ENCODE data around the gene FBXL13. TPM values are rescaled to one million over a fixed set of nuclear protein-coding genes. Genes with fewer than 3 reads are reported as not detected.
"Not testable (repeated sequence)": the region's sequence is repeated elsewhere in the genome, so short reads cannot be mapped to it uniquely, and the experiment has no call there.

Gene FBXL13
- total RNA-seq, 2 donors from 2014 or later: 0.65 to 0.68 TPM

DNA sequence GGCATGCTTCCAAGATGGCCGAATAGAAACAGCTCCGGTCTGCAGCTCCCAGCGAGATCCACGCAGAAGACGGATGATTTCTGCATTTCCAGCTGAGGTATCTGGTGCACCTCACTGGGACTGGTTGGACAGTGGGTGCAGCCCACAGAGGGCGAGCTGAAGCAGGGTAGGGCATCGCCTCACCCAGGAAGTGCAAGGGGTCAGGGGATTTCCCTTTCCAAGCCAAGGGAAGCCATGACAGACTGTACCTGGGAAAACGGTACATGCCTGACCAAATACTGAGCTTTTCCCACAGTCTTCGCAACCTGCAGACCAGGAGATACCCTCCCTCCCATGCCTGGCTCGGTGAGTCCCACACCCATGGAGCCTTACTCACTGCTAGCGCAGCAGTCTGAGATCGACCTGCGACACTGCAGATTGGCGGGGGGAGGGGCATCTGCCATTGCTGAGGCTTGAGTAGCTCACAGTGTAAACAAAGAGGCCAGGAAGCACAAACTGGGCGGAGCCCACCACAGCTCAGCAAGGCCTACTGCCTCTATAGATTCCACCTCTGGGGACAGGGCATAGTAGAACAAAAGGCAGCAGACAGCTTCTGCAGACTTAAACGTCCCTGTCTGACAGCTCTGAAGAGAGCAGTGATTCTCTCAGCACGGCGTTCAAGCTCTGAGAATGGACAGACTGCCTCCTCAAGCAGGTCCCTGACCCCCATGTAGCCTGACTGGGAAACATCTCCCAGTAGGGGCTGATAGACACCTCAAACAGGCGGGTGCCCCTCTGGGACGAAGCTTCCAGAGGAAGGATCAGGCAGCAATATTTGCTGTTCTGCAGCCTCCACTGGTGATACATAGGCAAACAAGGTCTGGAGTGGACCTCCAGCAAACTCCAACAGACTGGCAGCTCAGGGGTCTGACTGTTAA, 36.5 kb downstream of the FBXL13 start:
- DNase-seq; intact Hi-C loops (cut with DNase I); ATAC-seq: not testable (repeated sequence)

DNA sequence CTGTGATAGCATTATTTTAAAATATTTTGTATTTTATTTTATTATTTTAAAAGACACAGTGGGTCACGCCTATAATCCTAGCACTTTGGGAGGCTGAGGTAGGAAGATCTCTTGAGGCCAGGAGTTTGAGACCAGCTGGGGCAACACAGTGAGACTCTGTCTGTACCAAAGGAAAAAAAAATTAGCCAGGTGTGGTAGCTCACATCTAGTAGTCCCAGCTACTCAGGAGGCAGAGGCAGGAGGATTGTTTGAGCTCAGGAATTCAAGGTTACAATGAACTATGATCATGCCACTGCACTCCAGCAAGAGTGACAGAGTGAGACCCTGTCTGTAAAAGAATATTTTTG, 37.1 kb downstream of the FBXL13 start:
- DNase-seq (no peak), ATAC-seq (no peak)
- intact Hi-C loops (cut with DNase I): no loop called here

DNA sequence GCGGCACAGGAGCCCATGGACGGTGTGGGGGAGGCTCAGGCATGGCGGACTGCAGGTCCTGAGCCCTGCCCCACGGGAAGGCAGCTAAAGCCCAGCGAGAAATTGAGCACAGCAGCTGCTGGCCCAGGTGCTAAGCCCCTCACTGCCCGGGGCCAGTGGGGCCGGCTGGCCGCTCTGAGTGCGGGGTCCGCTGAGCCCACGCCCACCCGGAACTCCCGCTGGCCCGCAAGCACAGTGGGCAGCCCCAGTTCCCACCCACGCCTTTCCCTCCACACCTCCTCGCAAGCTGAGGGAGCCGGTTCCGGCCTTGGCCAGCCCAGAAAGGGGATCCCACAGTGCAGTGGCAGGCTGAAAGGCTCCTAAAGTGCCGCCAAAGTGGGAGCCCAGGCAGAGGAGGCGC, 40.3 kb downstream of the FBXL13 start:
- DNase-seq; ATAC-seq; intact Hi-C loops (cut with DNase I): not testable (repeated sequence)

DNA sequence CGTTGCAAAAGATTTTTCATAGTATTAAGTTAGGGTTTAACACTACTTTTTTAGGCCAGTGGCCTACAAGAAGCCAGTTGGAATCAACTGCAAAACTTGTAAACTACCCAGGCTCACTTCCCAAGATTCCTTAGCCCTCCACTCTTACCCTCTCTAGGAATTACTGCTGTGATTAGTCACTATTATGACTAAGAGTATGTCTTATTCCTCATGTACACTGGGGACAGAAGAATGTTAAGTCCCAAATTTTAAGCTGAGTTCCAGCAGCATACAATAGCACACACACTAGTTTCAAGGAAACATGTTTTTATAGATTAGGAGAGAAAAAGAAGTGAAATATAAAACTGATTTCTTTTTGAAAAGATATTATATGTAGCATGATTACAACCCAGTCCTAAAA, 42.8 kb downstream of the FBXL13 start:
- DNase-seq (no peak), ATAC-seq (no peak)
- intact Hi-C loops (cut with DNase I): no loop called here

DNA sequence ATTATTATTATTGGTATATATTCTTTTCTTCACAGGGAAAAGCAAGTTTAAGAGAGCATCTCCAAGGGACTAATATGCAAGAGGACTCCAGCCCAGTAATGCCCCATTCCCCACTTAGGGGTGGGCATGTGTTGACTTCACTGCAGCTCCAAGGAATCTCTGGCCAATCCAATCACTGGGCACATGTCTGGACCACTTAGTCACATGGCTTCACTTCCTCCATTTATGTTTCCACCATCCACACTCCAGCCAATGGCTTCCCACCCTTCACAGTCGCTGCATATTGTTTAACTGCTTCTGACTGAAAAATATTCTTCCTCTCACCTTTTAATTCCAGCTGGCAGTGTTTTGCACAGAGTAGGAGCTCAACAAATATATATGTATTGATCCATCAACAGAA, 43.6 kb downstream of the FBXL13 start:
- intact Hi-C loops (cut with DNase I): no loop called here

DNA sequence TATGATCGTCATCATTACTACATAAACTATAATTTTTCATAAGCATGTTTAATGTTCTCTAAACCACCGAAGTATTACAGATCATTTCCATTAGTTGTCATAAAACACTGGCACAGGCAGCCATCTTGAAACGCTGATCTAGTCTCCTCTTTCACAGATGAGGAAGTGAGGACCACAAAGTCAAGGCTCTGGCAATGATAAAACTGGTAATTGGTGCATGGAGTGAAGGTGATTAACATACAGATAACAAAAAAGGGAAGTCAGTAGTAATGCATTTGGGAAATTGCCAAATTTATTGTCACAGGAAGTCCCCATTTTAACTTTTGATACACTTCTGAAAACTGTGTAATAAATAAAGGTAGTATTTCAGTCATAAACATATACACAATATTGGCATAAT, 49.3 kb downstream of the FBXL13 start:
- intact Hi-C loops (cut with DNase I): no loop called here

More for the DNA sequence above, 43.6 kb downstream of the FBXL13 start:
- ATAC-seq: no peak
- no peak for DNase-seq

DNA sequence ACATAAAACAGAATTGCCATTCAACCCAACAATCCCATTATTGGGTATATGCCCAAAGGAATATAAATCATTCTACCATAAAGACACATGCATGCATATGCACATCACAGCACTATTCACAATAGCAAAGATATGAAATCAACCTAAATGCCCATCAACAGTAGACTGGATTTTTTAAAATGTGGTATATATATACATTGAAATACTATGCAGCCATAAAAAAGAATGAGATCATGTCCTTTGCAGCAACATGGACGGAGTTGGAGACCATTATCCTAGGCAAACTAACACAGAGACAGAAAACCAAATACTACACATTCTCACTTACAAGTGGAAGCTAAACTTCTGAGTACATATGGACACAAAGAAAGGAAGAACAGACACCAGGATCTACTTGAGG, 51.0 kb downstream of the FBXL13 start:
- DNase-seq; intact Hi-C loops (cut with DNase I); ATAC-seq: not testable (repeated sequence)

More for the DNA sequence above, 49.3 kb downstream of the FBXL13 start:
- DNase-seq: no peak
- no peak for ATAC-seq

DNA sequence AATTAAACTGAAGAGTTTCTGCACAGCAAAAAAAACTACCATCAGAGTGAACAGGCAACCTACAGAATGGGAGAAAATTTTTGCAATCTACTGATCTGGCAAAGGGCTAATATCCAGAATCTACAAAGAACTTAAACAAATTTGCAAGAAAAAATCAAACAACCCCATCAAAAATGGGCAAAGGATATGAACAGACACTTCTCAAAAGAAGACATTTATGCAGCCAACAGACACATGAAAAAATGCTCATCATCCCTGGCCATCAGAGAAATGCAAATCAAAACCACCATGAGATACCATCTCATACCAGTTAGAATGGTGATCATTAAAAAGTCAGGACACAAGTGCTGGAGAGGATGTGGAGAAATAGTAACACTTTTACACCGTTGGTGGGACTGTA, 53.1 kb downstream of the FBXL13 start:
- intact Hi-C loops (cut with DNase I); ATAC-seq; DNase-seq: not testable (repeated sequence)

DNA sequence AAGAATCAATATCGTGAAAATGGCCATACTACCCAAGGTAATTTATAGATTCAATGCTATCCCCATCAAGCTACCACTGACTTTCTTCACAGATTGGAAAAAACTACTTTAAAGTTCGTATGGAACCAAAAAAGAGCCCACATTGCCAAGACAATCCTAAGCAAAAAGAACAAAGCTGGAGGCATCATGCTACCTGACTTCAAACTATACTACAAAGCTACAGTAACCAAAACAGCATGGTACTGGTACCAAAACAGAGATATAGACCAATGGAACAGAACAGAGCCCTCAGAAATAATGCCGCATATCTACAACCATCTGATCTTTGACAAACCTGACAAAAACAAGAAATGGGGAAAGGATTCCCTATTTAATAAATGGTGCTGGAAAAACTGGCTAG, 53.7 kb downstream of the FBXL13 start:
- not testable (repeated sequence) for ATAC-seq

DNA sequence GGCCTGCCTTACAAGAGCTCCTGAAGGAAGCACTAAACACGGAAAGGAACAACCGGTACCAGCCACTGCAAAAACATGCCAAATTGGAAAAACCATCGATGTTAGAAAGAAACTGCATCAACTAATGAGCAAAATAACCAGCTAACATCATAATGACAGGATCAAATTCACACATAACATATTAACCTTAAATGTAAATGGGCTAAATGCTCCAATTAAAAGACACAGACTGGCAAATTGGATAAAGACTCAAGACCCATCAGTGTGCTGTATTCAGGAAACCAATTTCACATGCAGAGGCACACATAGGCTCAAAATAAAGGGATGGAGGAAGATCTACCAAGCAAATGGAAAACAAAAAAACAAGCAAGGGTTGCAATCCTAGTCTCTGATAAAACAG, 56.3 kb downstream of the FBXL13 start:
- DNase-seq; ATAC-seq; intact Hi-C loops (cut with DNase I): not testable (repeated sequence)

More for the DNA sequence above, 53.7 kb downstream of the FBXL13 start:
- DNase-seq; intact Hi-C loops (cut with DNase I): not testable (repeated sequence)

DNA sequence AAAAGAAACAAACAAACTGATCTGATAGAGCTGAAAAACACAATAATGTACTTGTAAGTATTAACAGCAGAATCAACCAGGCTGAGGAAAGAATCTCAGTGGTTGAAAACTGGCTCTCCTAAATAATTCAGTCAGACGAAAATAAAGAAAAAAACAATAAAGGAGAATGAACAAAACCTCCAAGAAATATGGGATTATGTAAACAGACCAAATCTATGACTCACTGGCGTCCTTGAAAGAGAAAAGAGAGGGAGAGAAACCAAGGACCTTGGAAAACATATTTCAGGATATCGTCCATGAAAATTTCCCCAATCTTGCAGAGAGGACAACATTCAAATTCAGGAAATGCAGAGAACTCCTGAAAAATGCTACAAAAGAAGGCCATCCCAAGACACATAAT, 62.9 kb downstream of the FBXL13 start:
- DNase-seq: no peak
- no peak for ATAC-seq
- intact Hi-C loops (cut with DNase I): no loop called here

DNA sequence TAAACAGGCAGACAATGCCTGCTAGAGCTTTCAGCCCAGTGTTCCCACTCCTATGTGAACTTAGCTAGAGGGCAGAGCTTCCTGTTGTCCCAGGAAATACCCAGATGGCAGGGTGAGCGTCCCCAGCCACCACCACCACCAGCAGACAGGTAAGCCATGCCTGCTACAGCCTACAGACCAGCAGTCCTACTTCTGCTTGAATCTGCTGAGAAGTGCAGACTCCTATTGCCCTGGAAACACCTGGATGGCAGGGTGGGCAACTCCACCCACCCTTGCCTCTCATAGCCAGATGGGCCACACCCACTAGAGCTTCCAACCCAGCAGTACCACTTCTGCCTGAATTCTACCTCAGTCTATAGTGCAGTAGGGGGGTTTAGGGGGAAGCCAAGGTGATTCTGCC, 64.4 kb downstream of the FBXL13 start:
- intact Hi-C loops (cut with DNase I): no loop called here
- ATAC-seq: no peak
- no peak for DNase-seq

DNA sequence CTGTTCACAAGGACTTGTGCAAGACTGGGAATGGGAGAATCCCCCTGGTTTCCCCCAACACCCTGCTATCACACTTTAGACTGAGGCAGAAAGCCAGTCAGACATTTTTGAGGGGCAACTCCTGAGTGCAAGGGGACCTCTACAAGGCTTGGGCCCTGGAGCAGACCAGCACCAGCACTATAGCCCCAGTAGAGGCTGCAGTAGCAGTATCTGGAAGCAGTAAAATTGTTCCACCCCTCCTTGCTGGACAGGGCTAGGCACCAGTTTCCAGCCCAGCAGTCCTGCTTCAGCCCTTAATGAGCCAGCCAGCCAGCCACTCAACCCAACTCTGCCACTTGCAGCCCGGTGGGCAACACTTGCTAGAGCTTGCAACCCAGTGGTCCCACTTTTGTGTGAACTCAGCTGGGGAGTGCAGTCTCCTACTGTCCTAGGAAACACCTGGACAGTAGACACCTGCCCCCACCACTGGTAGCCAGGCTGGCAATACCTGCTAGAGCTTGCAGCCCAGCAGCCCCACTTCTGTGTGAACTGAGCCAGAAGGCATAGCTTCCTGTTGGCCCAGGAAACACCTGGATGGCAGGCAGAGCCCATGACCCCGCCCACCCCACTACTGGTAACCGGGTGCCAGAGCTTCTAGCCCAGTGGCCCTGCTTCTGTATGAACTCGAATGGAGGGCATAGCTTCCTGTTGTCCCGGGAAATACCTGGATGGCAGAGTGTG, 65.0 kb downstream of the FBXL13 start:
- intact Hi-C loops (cut with DNase I): no loop called here
- ATAC-seq (no peak), DNase-seq (no peak)

DNA sequence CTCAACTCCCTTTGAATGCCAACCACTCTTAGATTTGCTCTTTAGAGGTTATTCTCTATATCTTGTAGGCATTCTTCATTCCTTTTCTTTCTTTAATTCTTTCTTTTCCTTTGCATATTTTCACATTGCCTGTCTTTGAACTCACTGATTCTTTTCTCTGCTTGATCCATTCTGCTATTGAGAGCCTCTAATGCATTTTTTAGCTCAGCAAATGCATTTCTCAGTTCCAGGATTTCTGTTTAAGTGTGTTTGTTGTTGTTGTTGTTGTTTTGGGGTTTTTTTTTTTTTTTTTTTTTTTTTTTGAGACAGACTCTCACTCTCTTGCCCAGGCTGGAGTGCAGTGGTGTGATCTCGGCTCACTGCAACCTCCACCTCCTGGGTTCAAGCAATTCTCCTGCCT, 71.6 kb downstream of the FBXL13 start:
- no peak for ATAC-seq

DNA sequence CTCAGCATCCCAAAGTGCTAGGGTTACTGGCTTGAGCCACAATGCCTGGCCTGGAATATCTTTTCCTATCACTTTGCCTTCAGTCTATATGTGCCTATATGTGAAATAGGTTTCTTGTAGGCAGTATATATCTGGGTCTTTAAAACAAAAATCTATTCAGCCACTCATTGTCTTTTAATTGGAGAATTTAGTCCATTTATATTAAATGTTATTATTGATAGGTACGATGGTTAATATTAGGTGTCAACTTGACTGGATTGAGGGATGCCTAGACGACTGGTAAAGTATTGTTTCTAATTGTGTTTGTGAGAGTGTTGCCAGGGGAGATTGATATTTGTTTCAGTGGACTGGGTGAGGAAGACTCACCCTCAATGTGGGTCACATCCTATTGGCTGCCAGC, 73.4 kb downstream of the FBXL13 start:
- intact Hi-C loops (cut with DNase I): no loop called here
- ATAC-seq: no peak

More for the DNA sequence above, 71.6 kb downstream of the FBXL13 start:
- intact Hi-C loops (cut with DNase I): no loop called here
- DNase-seq: no peak

DNA sequence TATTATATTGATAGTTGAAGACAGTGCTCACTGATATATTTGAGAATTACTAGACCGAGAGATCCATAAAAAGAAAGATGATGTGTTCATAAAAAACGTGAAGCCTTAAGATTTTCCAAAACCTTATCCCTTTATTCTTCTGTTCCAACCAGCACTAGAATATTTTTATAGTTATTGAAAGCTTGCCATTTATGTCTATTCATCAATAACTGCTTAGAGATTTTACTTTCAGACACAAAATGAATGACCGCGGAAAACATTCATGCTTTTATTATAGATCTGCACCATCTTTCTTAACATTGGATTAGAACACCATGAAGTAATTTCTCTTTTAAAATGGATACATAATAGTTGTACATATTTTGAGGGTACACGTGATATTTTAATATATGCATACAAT, 77.6 kb downstream of the FBXL13 start:
- intact Hi-C loops (cut with DNase I): no loop called here
- no peak for DNase-seq
- no peak for ATAC-seq

More for the DNA sequence above, 73.4 kb downstream of the FBXL13 start:
- DNase-seq: no peak

DNA sequence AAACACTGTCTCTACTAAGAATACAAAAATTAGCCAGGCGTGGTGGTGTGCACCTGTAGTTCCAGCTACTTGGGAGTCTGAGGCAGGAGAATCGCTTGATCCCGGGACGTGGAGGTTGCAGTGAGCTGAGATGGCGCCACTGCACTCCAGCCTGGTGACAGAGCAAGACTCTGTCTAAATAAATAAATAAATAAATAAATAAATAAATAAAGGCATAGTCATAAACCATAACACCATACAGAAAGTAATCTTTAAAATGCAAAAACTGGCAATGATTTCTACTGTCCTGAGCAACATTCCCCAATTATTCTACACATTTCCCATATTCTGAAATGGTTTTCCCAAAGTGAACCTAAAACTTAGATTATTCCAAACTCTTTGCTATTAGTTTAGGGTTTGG, 79.0 kb downstream of the FBXL13 start:
- intact Hi-C loops (cut with DNase I); DNase-seq; ATAC-seq: not testable (repeated sequence)

DNA sequence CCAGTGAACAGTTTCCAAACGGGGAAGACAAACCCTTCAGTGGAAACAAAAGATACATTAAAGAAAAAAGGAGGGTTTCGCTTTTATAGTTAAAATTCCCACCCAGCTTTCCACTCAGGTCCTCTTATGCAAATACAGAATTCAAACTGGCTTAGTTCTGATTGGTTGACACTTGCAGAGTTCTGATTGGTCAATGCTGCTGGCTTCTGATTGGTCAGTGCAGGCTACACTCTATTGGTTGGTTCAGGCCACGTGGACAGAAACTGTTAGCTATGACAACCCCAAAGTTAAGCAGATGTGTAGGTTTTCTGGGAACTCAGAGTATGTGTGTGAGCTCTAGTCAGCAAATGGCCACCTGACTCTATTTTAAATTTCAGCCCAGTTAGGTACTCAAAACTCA, 80.0 kb downstream of the FBXL13 start:
- DNase-seq (no peak), ATAC-seq (no peak)
- intact Hi-C loops (cut with DNase I): no loop called here

DNA sequence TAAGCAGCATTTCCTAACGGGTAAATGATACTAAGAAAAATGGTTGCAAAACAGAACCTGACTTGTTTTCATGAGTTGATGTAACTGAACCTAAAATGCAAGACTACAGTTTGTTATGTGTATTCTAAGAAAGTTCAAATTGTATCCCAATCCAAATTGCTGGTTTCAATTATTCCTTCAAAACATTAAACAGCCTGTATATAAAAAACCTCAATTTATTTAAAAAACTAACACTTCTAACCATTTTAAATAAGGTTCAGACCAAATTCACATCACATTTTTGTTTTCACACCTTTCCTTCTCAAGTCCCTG, 80.9 kb downstream of the FBXL13 start:
- intact Hi-C loops (cut with DNase I): no loop called here
- DNase-seq (no peak), ATAC-seq (no peak)

DNA sequence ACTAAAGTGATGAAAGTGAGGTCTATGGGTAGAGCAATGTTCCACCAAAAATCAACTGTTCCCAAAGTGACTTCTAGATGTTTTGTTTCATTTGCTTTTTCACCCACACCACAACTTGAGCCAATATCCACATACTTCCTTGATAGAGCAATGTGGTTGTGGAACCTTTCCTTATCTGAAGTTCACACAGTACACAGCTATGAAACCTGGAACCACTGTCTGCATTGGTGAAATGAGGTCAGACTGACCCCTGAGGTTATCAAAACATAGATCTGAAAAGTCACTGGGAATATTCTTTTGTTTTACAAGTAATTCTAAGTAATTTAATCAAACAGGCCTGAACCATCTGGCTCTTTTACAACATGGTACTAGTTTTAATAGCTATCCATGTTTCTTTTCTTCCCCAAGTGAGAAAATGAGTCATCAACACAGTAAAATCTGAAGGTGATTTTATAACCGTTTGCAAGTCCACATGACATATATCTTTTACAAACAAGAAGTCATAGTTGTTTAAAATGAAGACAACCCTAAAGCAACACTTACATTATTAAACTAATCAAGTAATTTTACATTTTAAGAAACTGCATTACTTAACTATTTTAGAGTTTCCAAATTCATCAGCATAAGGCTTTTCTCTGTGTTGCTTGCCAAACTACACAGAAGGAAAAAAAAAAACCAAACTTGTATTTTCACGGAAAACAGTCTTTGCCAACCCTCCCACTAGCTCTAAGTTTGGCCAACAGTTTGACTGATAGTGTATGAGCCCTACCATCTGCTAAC, 81.5 kb downstream of the FBXL13 start:
- no peak for DNase-seq
- intact Hi-C loops (cut with DNase I): no loop called here
- ATAC-seq: peak; percentile 94 to 95

All from left cardiac atrium (tissue), 4 donors.